Left colon (tissue), 2 donors: ENCODE data around the gene IFITM5. TPM values are rescaled to one million over a fixed set of nuclear protein-coding genes. Genes with fewer than 3 reads are reported as not detected.

ENCODE experiments used
- ATAC-seq: fragments of 200-7000 bp; cut with Tn5 transposase; one replicate; pipeline ENCODE4 v1.9.1; 2020; ENCODE audit warnings: mild to moderate bottlenecking, moderate library complexity
- DNase-seq, 2 donors: peaks; one replicate each; pipeline ENCODE4 v3.0.0-alpha.2; 2020
- intact Hi-C, 2 donors: fragments of 100-400 bp; cut with DNase I in 1 of 2; cut with micrococcal nuclease in 1 of 2; formaldehyde crosslinking; loops; one replicate each; pipeline versions ENCODE4 v1.11.2 to v1.14.0; 2022; cut with DNase I, micrococcal nuclease
- total RNA-seq, 2 donors: library from RNA; stranded (reverse); fragmentation: NEBNext Ultra II Directional; extraction: Animal tissue kit (Norgen Biotek cat#: 25700); gene quantifications; one replicate each; pipeline ENCODE4 v1.2.1, GENCODE V29; 2021
- donor health status: DM: no; HTN: no; CAD: no.
- donor health status: DM: yes; HTN: yes; CAD: no.

IFITM5 gene
- total RNA-seq, 2 donors from 2014 or later = not detected

GRCh38 chr11:299951-300735 lies 817 bp upstream of the IFITM5 start:
- intact Hi-C loops = loop anchor here in 1 of 2 donors (10.0 kb wide), 1 partner anchor 55 kb away; no protein-coding TSS in a partner anchor
- ATAC-seq (no peak), DNase-seq (peak; percentile 20 to 25)

GRCh38 chr11:298406-299065 lies 790 bp downstream of the IFITM5 start:
- intact Hi-C loops = no loop called here
- ATAC-seq (peak; percentile 19), DNase-seq (peak in 1 of 2 donors; percentile 22)

- peak; percentile 29 to 44 for DNase-seq
- peak; percentile 73 for ATAC-seq
- intact Hi-C loops = no loop called here
These were observed 1.5 kb downstream of the IFITM5 start for GRCh38 chr11:297586-298405.

- DNase-seq = peak in 1 of 2 donors; percentile 6
- intact Hi-C loops = no loop called here
- peak; percentile 10 for ATAC-seq
These were observed 2.2 kb downstream of the IFITM5 start for GRCh38 chr11:297051-297585.

- no peak for ATAC-seq
- peak; percentile 4 to 21 for DNase-seq
- intact Hi-C loops = no loop called here
These were observed 2.9 kb downstream of the IFITM5 start for GRCh38 chr11:296171-297050.

GRCh38 chr11:295351-296170 lies 3.8 kb downstream of the IFITM5 start:
- intact Hi-C loops = no loop called here
- DNase-seq (no peak), ATAC-seq (no peak)

GRCh38 chr11:294780-295179 lies 4.5 kb downstream of the IFITM5 start:
- ATAC-seq (no peak), DNase-seq (peak in 1 of 2 donors; percentile 5)
- intact Hi-C loops = no loop called here

- peak in 1 of 2 donors; percentile 19 for DNase-seq
- intact Hi-C loops = no loop called here
- ATAC-seq = no peak
These were observed 5.3 kb downstream of the IFITM5 start for GRCh38 chr11:293852-294661.

- no peak for DNase-seq
- intact Hi-C loops = no loop called here
- ATAC-seq = no peak
These were observed 6.0 kb downstream of the IFITM5 start for GRCh38 chr11:293271-293851.

- ATAC-seq (no peak), DNase-seq (peak; percentile 5 to 29)
- intact Hi-C loops = no loop called here
These were observed 6.9 kb downstream of the IFITM5 start for GRCh38 chr11:292211-293121.

GRCh38 chr11:291281-292210 lies 7.8 kb downstream of the IFITM5 start:
- intact Hi-C loops = no loop called here
- DNase-seq (peak in 1 of 2 donors; percentile 25), ATAC-seq (no peak)

- intact Hi-C loops = no loop called here
- ATAC-seq (no peak), DNase-seq (peak; percentile 8 to 20)
These were observed 8.6 kb downstream of the IFITM5 start for GRCh38 chr11:290621-291231.

GRCh38 chr11:289712-290620 lies 9.4 kb downstream of the IFITM5 start:
- DNase-seq (peak; percentile 20 to 28), ATAC-seq (no peak)
- intact Hi-C loops = no loop called here
